Activated T-cell treated with anti-CD3 and anti-CD28 coated beads, Interleukin-2, amount 50 U/mL, for 48 hours (primary cell): Measurements from ENCODE around the gene ICAM1.

Experiments used
- DNase-seq, 2 experiments: peaks; one replicate each; pipeline ENCODE4 v3.0.0-alpha.2; 2020

The ICAM1 gene

DNA sequence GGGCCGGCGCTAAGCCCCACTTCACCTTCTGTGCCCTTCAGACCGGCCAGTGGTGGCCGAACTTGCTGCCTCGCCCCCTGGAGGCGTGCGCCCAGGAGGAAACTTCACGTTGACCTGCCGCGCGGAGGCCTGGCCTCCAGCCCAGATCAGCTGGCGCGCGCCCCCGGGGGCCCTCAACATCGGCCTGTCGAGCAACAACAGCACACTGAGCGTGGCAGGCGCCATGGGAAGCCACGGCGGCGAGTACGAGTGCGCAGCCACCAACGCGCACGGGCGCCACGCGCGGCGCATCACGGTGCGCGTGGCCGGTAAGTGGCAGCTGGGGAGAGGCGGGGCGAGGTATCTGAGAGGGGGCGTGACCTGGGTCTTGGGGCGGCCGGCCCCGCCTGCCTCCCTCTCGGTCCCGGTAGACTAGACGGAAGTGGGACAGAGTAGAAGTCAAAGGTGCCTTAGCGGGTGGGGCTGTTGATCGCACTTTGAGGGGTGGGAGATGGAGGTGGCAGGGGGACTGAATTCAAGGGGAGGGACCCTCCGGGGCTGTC is 24.5 kb downstream of the ICAM1 start:
- peak; percentile 53 to 69 for DNase-seq

GRCh38 chr19:10295847-10296591 is 25.1 kb downstream of the ICAM1 start:
- DNase-seq, result no peak

DNA sequence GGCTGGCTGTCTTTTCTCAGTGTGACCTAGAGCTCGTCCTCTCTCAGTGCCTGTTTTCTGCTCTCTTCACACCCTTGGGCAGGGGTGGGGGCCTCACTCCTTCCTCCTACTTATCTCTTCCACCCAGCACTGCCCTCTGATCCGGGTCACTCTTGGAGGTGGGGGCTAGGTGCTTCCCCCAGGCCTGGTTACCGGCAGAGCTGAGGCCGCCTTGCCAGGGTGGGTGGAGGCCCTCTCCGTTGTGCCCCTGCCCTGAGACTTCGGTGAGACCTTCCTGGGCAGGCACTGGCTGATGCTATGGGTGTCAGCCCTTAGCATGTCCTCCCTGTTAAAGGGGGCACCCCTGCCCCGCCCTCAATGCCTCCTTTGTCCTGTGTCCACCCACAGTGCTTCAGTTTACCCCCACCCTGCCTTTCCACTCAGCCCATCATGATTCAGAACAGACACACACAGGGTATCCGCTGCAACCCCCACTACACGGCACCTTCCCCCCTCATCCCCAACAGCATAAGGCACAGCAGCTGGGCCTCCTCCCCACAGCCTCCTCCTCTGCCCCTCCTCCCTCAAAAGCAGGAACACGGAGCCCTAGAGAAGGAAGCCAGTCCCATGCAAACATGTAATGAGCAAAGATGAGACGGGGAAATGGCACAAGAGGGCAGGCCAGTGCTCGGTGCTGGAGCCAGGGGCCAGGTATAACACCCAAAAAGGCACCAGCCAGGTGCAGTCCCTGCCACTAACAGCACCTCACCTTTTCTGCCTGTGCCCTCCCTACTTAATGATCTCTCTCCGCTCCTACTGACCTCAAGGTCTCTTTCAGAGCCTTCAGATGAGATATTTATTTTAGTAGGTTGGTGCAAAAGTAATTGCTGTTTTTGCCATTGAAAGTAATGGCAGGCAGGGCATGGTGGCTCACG is 28.9 kb downstream of the ICAM1 start:
- no peak for DNase-seq

DNA sequence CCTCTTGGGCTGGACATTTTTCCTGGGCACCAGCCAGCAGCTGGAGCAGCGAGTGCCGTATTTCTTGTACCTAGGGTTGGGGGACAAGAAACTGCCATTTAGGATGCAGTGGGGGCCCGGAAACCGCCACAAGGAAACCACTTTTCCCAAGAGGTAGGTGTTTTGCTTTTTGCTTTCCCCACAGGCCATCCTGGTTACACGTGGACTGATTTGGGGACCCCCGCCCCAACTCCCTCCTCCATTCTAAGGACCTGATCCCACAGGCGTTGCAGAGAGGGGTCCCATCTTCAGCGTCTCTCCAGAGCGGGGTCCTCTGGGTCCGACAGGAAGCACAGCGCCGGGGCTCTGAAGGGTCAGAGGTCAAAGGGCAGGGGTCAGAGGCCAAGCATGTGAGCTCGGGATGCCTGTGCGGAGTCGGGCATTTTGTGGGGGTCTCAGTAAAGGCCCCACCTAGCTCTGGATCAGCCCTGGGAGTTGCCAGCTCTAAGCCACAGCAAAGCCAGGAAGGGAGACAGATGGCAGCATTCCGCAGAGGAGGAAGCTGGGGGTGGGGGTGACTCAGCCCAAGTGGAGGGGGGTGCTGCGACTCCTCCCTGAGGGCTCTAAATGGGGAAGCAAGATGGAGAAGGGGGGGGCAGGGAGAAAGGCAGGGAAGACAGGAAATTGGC is 34.4 kb downstream of the ICAM1 start:
- DNase-seq, result peak in 1 of 2 experiments; percentile 18

DNA sequence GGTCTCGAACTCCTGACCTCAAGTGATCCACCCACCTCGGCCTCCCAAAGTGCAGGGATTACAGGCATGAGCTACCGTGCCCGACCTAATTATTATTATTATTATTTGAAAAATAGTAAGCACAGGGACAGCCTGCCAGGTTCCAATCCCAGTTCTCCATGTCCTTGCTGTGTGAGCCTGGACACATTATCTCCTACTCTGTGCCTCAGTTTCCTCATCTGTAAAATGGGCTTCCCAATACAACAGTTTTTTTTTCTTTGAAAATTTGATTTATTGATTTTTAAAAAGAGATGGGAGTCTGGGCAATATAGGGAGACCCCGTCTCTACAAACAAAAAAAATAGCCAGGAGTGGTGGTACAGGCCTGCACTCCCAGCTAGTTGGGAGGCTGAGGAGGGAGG is 35.4 kb downstream of the ICAM1 start:
- DNase-seq, result no peak

GRCh38 chr19:10309423-10309822 is 38.5 kb downstream of the ICAM1 start, which contains the start of gene ZGLP1:
Gene ZGLP1 (minus strand): TSS chr19:10309815.
- DNase-seq, result no peak

DNA sequence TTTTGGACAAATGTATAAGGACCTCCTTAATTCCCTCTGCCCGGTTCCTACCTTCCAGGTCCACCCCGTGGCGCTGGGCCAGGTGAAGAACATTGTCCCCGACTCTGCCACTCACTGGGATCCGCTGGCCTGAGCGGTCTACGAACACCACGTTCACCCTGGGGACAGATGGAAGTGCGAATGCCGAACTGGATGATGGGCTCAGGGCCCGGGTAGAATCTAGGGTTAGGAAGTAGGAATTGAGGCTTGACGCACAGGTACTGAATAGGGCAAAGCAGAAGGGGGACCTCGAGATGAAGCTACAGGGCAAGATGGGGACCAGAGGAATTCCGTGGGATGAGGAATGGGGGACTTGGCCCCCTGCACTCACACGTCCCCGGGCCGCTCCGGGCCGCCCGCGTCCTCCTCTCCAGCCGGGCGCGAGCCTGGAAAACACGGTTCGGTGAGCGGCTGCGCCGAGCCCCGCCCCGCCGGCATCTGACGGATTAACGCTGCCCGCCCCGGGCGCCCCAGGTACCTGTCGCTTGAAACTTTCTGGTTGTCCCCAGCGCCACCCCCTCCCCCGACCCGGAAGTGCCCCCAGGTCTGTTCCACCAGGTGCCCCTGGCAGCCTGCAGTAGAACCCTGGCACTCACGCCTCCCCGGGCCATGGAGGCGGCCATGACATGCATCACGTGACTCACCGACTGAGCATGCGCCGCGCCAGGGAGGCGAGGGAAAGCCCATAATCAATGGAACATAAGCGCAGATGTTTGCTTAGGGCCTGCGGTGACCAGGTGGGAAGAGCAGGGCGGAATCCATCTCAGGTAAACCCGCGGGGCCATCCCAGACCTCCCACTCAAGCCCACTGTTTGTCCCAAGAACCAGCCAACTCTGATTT is 44.7 kb downstream of the ICAM1 start, which contains the start of gene FDX2:
Gene FDX2 (minus strand): TSS at position 681 of the 880 bp plus-strand sequence. CDS start 19 bp downstream, at position 662.
- DNase-seq, result peak; percentile 95 to 96

DNA sequence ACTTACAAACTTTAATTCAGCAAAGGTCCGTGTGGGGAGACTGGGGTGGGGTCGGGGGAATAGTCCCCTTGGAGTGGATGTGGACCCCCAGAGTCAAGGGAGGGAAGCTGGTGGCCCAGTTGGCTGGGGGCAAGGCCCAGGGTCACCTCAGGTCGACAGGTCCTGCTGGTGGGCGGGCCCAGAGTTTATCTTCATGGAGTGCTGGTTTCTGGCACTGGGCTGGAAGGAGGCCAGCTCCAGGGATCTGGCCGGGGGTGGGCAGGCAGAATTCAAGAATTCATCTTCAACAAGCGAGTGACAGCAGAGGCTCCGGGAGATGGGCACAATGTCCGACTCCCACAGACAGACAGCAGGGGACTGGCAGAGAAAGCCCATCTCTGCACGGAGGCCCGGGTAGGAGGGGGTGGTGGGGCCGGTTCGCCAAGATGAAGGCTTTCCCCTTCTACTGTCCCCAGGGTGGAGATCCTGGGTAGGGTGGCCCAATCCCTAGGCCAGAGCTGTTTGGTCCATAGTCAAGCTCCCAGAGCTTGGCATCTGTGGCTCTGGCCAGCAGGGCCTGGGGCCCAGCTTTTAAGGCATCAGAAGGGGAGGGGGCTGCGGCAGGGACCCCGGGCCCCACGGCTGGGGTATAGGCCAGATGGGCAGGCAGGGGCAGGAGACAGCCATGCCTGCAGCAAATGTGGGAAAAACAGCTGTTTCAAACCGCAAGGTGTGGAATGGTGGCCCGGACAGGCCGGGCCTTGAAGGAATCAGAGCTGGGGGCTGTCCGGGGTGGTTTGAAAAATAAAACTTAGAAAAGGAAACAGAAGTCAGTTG is 45.5 kb downstream of the ICAM1 start:
- no peak for DNase-seq

GRCh38 chr19:10317045-10317856 is 46.3 kb downstream of the ICAM1 start:
- DNase-seq, result no peak

- no peak for DNase-seq
Measured at GRCh38 chr19:10317857-10318462, 47.0 kb downstream of the ICAM1 start.

DNA sequence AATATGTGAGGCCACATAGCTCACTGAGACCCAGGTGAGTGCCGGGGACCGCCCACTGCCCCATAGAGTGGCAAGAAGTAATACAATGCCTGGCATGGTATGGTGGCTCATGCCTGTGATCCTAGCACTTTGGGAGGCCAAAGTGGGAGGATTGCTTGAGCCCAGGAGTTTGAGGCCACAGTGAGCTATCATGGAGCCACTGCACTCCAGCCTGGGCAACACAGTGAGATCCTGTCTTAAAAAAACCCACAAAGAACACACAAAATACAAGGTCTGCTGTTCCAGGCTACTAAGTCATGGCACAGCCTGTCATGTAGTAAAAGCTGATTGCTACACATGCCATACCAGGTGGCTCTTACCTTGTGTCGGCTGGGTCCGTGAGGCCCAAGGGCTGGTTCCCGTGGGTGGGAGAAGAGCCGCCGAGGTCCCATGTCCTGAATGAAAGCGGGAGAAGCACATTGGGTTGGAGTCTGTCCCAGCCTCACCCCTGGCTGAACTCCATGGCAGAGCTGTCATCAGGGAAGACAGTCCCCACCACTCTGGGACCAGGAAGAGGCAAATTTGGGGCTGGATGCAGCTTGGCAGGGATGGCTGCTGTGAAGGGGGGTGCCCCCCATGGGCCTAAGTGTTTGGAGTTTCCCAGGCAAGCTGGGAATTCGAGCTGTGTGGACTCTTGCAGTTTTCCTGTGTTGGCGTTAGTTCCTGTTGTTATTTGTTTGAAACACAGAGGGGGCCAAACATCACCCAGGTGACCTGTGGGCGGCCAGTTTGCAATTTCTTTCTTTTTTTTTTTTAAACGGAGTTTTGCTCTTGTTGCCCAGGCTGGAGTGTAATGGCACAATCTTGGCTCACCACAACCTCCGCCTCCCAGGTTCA is 48.1 kb downstream of the ICAM1 start:
- DNase-seq, result peak in 1 of 2 experiments; percentile 13

DNA sequence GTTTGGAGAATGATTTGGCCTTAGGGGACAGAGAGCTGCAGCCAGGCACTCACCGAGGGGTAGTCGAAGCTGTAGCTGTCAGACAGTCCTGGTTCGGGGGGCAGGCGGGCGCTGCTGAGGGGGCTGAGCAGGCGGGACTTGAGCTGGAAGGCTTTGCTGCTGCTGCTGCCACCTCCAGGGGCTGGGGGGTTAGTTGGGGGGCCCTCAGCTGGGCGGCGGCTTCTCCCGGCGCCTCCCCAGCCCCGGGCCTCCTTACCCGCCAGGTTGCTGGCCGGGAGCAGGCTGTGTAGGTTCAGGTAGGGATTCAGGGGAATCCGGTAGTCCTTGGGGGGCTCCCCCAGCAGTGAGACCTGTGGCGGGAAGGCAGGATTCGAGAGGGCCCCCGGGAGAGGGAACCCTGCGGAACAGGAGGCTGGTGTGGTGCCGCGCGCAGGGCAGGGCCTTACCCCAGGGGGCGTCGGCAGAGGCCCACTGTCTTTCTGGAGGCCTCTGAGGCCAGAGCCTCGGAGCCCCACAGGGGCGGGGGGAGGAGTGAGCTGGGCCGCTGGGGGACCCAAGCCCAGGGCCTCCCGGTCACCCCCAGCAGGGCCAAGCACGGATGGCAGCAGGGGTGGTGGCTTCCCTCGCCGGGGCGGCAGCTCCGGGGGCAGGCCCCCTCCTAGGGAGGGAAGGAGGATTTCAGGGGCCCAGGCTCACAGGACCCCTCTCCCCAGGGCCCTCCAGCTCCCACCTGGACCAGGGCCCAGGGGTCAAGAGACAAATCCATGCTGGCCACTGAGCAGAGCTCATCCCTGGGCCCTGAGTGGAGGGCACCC is 49.9 kb downstream of the ICAM1 start:
- DNase-seq, result peak in 1 of 2 experiments; percentile 13

DNA sequence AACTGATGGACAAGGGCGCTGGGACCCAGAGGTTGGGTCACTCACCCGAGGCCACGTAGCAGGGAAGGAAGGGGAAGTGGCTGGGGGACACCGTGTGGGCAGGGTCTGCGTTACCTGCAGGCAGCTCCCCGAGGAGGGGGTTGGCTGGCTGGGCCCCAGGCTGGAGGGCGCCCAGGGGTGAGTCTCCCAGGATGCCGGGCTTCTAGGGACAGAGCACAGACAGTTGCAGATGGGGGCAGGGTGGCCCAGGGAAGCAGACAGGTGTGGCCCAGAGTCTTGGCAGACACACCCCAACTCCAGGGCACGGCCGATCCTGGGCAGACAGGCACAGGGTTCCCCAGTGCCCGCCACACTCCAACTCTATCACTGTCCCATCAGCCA is 50.5 kb downstream of the ICAM1 start:
- DNase-seq, result no peak

DNA sequence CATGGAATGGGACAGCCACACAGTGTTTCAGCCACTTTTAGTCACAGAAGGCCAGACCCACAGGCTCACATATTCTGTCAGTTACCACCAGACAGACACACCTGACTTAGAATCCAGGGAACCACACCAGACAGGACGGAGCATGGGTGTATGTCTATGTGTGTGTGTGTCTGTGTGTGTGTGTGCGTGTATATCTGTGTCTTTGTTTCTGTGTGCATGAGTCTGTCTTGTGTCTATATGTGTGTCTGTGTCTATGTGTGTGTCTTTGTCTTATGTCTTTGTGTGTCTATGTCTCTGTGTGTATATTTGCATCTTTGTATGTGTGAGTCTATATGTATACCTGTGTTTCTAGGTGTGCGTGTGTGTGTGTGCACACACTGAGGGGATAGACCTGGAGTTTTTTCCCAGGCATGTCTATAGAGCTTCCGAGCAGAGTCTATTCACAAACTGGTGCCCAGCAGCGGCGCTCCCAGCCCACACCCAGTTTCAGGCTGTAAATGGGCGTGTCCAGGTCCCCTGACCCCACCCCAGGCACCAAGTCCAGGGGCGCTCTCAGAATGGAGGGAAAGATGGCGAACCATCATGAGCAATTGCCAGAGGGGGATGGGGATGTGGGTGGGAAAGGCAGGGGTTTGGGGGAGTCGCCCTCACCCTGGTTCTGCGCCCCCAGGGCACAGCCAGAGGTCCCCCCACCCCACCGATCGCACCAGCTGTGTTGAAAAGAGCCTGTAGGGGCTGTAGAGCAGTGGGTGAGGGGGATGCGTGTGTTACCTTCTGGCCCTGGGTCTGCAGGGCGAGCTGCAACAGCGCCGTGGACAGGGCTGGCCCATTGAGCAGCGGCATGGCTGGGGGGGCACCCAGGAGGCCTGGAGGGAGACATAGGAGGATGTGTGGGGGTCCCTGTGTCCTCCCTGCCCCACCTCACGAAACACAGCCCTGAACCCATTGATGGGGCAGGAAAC is 51.2 kb downstream of the ICAM1 start:
- peak in 1 of 2 experiments; percentile 21 for DNase-seq

- DNase-seq, result no peak
Measured at GRCh38 chr19:10325732-10326131, 54.8 kb downstream of the ICAM1 start.

- DNase-seq, result no peak
Measured at GRCh38 chr19:10327793-10328192, 56.9 kb downstream of the ICAM1 start.
